Measurements from ENCODE around the gene C19orf67.

DNA sequence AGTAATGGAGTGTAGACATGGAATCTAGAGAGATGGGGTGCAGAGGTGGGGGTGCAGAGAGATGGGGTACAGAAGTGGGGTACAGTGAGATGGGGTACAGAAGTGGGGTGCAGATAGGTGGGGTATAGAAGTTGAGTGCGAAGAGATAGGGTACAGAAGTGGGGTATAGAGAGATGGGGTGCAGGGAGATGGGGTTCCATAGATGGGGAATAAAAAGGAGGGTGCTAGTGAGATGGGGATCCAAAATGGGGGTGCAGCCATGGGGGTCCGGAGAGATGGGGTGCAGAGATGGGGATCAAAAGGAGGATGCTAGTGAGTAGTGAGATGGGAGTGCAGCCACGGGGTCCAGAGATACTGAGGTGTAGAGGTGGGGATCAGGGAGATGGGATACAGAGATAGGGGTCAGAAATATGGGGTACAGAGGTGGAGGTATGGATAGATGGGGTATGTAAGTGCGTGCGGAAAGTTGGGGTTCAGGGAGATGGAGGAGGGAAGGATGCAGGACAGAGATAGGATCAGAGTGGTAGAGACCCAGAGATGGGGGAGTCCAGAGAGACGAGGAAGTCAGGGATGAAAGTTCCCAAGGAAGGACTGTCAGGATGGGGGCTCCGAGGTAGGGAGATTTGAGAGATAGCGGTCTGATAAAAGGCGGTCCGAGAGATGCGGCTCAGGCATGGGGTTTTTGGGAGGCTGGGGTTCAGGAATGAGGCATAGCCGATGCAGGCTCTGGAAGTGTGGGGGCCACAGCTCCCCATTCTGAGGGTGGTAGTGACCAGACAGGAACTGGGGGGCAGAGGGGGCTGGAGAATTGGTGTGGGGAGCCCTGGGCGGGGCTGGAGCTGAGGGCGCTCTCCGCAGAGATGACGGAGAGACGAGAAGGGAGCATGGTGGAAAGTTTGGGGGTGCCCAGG is 27.1 kb downstream of the C19orf67 start:
- TF ChIP-seq, protein P1, sequence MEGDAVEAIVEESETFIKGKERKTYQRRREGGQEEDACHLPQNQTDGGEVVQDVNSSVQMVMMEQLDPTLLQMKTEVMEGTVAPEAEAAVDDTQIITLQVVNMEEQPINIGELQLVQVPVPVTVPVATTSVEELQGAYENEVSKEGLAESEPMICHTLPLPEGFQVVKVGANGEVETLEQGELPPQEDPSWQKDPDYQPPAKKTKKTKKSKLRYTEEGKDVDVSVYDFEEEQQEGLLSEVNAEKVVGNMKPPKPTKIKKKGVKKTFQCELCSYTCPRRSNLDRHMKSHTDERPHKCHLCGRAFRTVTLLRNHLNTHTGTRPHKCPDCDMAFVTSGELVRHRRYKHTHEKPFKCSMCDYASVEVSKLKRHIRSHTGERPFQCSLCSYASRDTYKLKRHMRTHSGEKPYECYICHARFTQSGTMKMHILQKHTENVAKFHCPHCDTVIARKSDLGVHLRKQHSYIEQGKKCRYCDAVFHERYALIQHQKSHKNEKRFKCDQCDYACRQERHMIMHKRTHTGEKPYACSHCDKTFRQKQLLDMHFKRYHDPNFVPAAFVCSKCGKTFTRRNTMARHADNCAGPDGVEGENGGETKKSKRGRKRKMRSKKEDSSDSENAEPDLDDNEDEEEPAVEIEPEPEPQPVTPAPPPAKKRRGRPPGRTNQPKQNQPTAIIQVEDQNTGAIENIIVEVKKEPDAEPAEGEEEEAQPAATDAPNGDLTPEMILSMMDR (tag by site-specific recombination; IDR thresholded peaks at IDR 0.05) = no peak
- TF ChIP-seq ZNF837 (tag by site-specific recombination; IDR thresholded peaks at IDR 0.05) (no peak), ZNF423 (tag by site-specific recombination; IDR thresholded peaks at IDR 0.05) (no peak)
